ENCODE results near the gene PPP5C. TPM values are rescaled to one million over a fixed set of nuclear protein-coding genes. Genes with fewer than 3 reads are reported as not detected.

Gene PPP5C
- total and polyA plus RNA-seq, 2 of the 8 experiments (the other 6 are each of a cell fraction or from before 2014, with no cell fraction given) = 112 to 156 TPM

- no peak overlapping the region for H3K18ac ChIP-seq (ENCODE audit: extremely low read depth, low read length)
- H2BK5ac ChIP-seq (ENCODE audit: low read depth, low read length) = no peak overlapping the region
- DNase-seq (ENCODE audit: low read depth in 1 of 2, low spot score in 2 of 2) = no peak
- no peak overlapping the region for H4K8ac ChIP-seq (ENCODE audit: extremely low read depth, insufficient read depth, low read length)
- peaks cover 5 to 31% (median 16%) of the 10 kb centered on the region in 4 experiments; a peak in 7 of 8 replicates for H3K36me3 ChIP-seq (ENCODE audit: control insufficient read depth in 2 of 4, insufficient read depth in 4 of 4, low read length in 3 of 4)
- H2BK120ac ChIP-seq (replicated peaks; ENCODE audit: low read depth, low read length) = no peak overlapping the region
- H3K23ac ChIP-seq (ENCODE audit: insufficient read length) = no peak overlapping the region
- H3K23me2 ChIP-seq (ENCODE audit: low read depth, low read length) = no peaks in the 10 kb centered on the region
- H3K27me3 ChIP-seq (replicated peaks in 1 of 4; ENCODE audit: control insufficient read depth in 3 of 4, extremely low read depth in 1 of 4, insufficient read depth in 3 of 4, low read length in 3 of 4) = no peaks in the 10 kb centered on the region
- H2BK15ac ChIP-seq (ENCODE audit: low read length) = no peak overlapping the region
- no peak overlapping the region for H3K4me3 ChIP-seq (ENCODE audit: extremely low read depth in 1 of 4, insufficient read depth in 2 of 4, low read depth in 3 of 4, low read length in 4 of 4)
- H2AK5ac ChIP-seq (ENCODE audit: low read depth, low read length) = no peak overlapping the region
- peaks cover 0 to 3% of the 10 kb centered on the region in 2 experiments for H4K20me1 ChIP-seq (replicated peaks in 1 of 2; ENCODE audit: control insufficient read depth in 1 of 2, insufficient read depth in 2 of 2, low read length in 2 of 2)
- no peaks in the 10 kb centered on the region for H3K79me2 ChIP-seq (ENCODE audit: control insufficient read depth in 1 of 2, insufficient read depth in 2 of 2, low read length in 2 of 2)
- no peak overlapping the region for H3K9ac ChIP-seq (replicated peaks in 1 of 4; ENCODE audit: extremely low read depth in 1 of 4, low read depth in 3 of 4, low read length in 3 of 4)
- no peaks in the 10 kb centered on the region for H3K79me1 ChIP-seq (ENCODE audit: low read depth, low read length)
- H4K5ac ChIP-seq (ENCODE audit: insufficient read length, low read depth, low read length) = no peak overlapping the region
- H3K14ac ChIP-seq (ENCODE audit: insufficient read length) = no peak overlapping the region
- H4K91ac ChIP-seq (replicated peaks; ENCODE audit: insufficient read length, low read length) = no peak overlapping the region
- FAIRE-seq = no peak
- H3K4ac ChIP-seq (replicated peaks; ENCODE audit: insufficient read length, low read depth, low read length) = no peak overlapping the region
- WGBS, 2 experiments (ENCODE audit: extremely low coverage in 1 of 2, insufficient coverage in 1 of 2, insufficient read length in 1 of 2, insufficient replicate concordance in 2 of 2, low coverage in 1 of 2, low lambda C conversion rate in 2 of 2, missing lambda C conversion rate in 1 of 2) = 90% methylated on average over 6 of the region's 6 CpGs; no CpG with 5 or more reads in 1 of the 2 experiments
- no peak overlapping the region for H3K27ac ChIP-seq (ENCODE audit: low read depth, low read length)
- no peak overlapping the region for H2AFZ ChIP-seq (ENCODE audit: low read length)
- no peaks in the 10 kb centered on the region for H3K9me3 ChIP-seq (ENCODE audit: insufficient read depth in 2 of 2, low read depth in 1 of 2, low read length in 1 of 2)
- H2BK12ac ChIP-seq (ENCODE audit: low read depth, low read length) = no peak overlapping the region
- no peak overlapping the region for H3K56ac ChIP-seq (replicated peaks; ENCODE audit: insufficient read length, low read depth, low read length)
- H3K4me2 ChIP-seq (ENCODE audit: insufficient read depth in 1 of 2, low read depth in 2 of 2, low read length in 2 of 2) = no peak overlapping the region
- H3K4me1 ChIP-seq (replicated peaks in 1 of 4; ENCODE audit: control insufficient read depth in 3 of 4, insufficient read depth in 4 of 4, low read length in 3 of 4) = no peaks in the 10 kb centered on the region
- CTCF ChIA-PET (ENCODE audit: partially characterized antibody) = interaction anchor here (1.1 kb wide), 1 partner anchor 75 kb away, joined by 4 read pairs; no protein-coding TSS in a partner anchor
- POLR2A ChIA-PET (ENCODE audit: partially characterized antibody) = interaction anchor here (2.9 kb wide), 1 partner anchor 12 kb away, joined by 7 read pairs; no protein-coding TSS in a partner anchor
- H2BK20ac ChIP-seq (ENCODE audit: low read length) = no peak overlapping the region
- TF ChIP-seq, protein P1, sequence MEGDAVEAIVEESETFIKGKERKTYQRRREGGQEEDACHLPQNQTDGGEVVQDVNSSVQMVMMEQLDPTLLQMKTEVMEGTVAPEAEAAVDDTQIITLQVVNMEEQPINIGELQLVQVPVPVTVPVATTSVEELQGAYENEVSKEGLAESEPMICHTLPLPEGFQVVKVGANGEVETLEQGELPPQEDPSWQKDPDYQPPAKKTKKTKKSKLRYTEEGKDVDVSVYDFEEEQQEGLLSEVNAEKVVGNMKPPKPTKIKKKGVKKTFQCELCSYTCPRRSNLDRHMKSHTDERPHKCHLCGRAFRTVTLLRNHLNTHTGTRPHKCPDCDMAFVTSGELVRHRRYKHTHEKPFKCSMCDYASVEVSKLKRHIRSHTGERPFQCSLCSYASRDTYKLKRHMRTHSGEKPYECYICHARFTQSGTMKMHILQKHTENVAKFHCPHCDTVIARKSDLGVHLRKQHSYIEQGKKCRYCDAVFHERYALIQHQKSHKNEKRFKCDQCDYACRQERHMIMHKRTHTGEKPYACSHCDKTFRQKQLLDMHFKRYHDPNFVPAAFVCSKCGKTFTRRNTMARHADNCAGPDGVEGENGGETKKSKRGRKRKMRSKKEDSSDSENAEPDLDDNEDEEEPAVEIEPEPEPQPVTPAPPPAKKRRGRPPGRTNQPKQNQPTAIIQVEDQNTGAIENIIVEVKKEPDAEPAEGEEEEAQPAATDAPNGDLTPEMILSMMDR (IDR thresholded peaks at IDR 0.05; ENCODE audit: control extremely low read depth in 1 of 3, insufficient read depth in 1 of 3, low read depth in 1 of 3, low read length in 3 of 3) = no peak
- TF ChIP-seq SRF (IDR thresholded peaks at IDR 0.05; ENCODE audit: low read depth, low read length) = no peak
- TF ChIP-seq JUN (IDR thresholded peaks at IDR 0.05; ENCODE audit: low read depth, low read length) = no peak
- TF ChIP-seq ASH2L (IDR thresholded peaks at IDR 0.05; ENCODE audit: low read length) = no peak
- no peak for TF ChIP-seq EZH2 (IDR thresholded peaks at IDR 0.05; ENCODE audit: low read depth, low read length, severe bottlenecking)
- TF ChIP-seq NANOG (IDR thresholded peaks at IDR 0.05; ENCODE audit: insufficient read depth, low read depth, low read length, poor library complexity, severe bottlenecking) = no peak
- no peak for TF ChIP-seq BRCA1 (IDR thresholded peaks at IDR 0.05; ENCODE audit: low read depth, low read length)
- TF ChIP-seq, protein P2, sequence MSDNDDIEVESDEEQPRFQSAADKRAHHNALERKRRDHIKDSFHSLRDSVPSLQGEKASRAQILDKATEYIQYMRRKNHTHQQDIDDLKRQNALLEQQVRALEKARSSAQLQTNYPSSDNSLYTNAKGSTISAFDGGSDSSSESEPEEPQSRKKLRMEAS (IDR thresholded peaks at IDR 0.05) = no peak
- no peak for TF ChIP-seq SIN3A (conservative IDR thresholded peaks at IDR 0.05 in 1 of 2, IDR thresholded peaks at IDR 0.05 in 1 of 2; ENCODE audit: low read depth in 1 of 2, low read length in 2 of 2)
- no peak for TF ChIP-seq CBX5 (IDR thresholded peaks at IDR 0.05; ENCODE audit: low read depth, low read length)
These were observed 27.3 kb upstream of the PPP5C start for GRCh38 chr19:46319613-46320012.

Measured in H1 (cell line).